A549 (cell line): ENCODE measurements around the gene MAGI2.

Experiments
- BCL3 ChIP-seq: fragments of >200 bp; sonication (Bioruptor Twin); formaldehyde crosslinking; IDR thresholded peaks from 3 replicates; pipeline ENCODE4 v1.6.1; 2016
- BHLHE40 ChIP-seq: IDR thresholded peaks from 2 replicates; pipeline ENCODE4 v1.6.1; 2012; ENCODE audit warnings: low read depth, low read length, inconsistent platforms
- CTCF ChIP-seq: fragments of >200 bp; sonication (Bioruptor Twin); formaldehyde crosslinking; IDR thresholded peaks from 3 replicates; pipeline ENCODE4 v1.5.1; 2016
- EP300 ChIP-seq, 2 experiments: fragments of >200 bp; sonication (Bioruptor Twin); formaldehyde crosslinking; IDR thresholded peaks; 2 replicates in 1 of 2; 3 replicates in 1 of 2; pipeline ENCODE4 v1.6.1; 2016 to 2017
- FOXS1 ChIP-seq: fragments of 250-450 bp; sonication (Bioruptor Pico); IDR thresholded peaks from 2 replicates; pipeline ENCODE4 v1.5.0; 2020; ENCODE audit warnings: mild to moderate bottlenecking, moderate library complexity
- HOXB13 ChIP-seq: fragments of 250-450 bp; sonication (Bioruptor Pico); IDR thresholded peaks from 2 replicates; pipeline ENCODE4 v1.5.0; 2020; ENCODE audit warnings: low read depth, mild to moderate bottlenecking, moderate library complexity
- MAZ ChIP-seq: fragments of 150-350 bp; IDR thresholded peaks from 2 replicates; pipeline ENCODE4 v1.6.1; 2014; ENCODE audit warnings: antibody characterized with exemption, low read depth, low read length, borderline replicate concordance
- POLR2A ChIP-seq: IDR thresholded peaks from 2 replicates; pipeline ENCODE4 v1.6.1; 2012; ENCODE audit warnings: mild to moderate bottlenecking, low read length
- RAD21 ChIP-seq, 2 experiments: fragments of >200 bp in 1 of 2; sonication (Bioruptor Twin) in 1 of 2; formaldehyde crosslinking in 1 of 2; IDR thresholded peaks in 1 of 2; conservative IDR thresholded peaks in 1 of 2; 2 replicates in 1 of 2; 3 replicates in 1 of 2; pipeline ENCODE4 v1.6.1; 2012 to 2018; ENCODE audit warnings: inconsistent platforms in 1 of 2
- RFX5 ChIP-seq: fragments of 450-650 bp; IDR thresholded peaks from 2 replicates; pipeline ENCODE4 v1.7.1; 2014; ENCODE audit warnings: antibody characterized with exemption, mild to moderate bottlenecking, moderate library complexity
- ZC3H11A ChIP-seq: fragments of 450-650 bp; IDR thresholded peaks from 2 replicates; pipeline ENCODE4 v1.6.1; 2014; ENCODE audit warnings: antibody characterized with exemption, mild to moderate bottlenecking

- TF ChIP-seq CTCF = no peak
- TF ChIP-seq BCL3 = no peak
- TF ChIP-seq EP300 (IDR thresholded peaks at IDR 0.05) = no peak
- no peak for TF ChIP-seq FOXS1 (CRISPR knock-in tag)
- TF ChIP-seq BHLHE40 = no peak
- no peak for TF ChIP-seq MAZ
- no peak for TF ChIP-seq POLR2A
- TF ChIP-seq ZC3H11A = no peak
- no peak for TF ChIP-seq RAD21 (conservative IDR thresholded peaks at IDR 0.05 in 1 of 2, IDR thresholded peaks at IDR 0.05 in 1 of 2)
- no peak for TF ChIP-seq RFX5
- no peak for TF ChIP-seq HOXB13 (CRISPR knock-in tag)
Measured at GRCh38 chr7:79495544-79496272, 42.2 kb upstream of the MAGI2 start.
